Stimulated activated CD4-positive, alpha-beta T cell treated with anti-CD3 and anti-CD28 coated beads, Interleukin-12 subunit alpha, Interleukin-12 subunit beta, amount 100 ng/mL, for 48 hours (primary cell): ENCODE data around the gene SCOC.
A peak's percentile ranks its signal among the peaks of the same experiment; 100 is the strongest.

Experiments
- DNase-seq, 3 donors: peaks; one replicate each; pipeline ENCODE4 v3.0.0-alpha.2; 2020; ENCODE audit warnings: low read depth in 2 of 3, low spot score in 1 of 3

The SCOC gene

GRCh38 chr4:140373328-140374129 is at the start of gene SCOC:
SCOC (plus strand) TSS chr4:140373646; CDS start chr4:140379171, 5,525 bp downstream.
- peak; percentile 95 to 96 (median 96) for DNase-seq

- no peak for DNase-seq
Observed at GRCh38 chr4:140326395-140326993, 47.0 kb upstream of the SCOC start.

- DNase-seq = no peak
Observed at GRCh38 chr4:140330311-140330900, 43.0 kb upstream of the SCOC start.

GRCh38 chr4:140331245-140331644 is 42.2 kb upstream of the SCOC start:
- DNase-seq = no peak

- no peak for DNase-seq
Observed at GRCh38 chr4:140331876-140332275, 41.6 kb upstream of the SCOC start.

GRCh38 chr4:140332734-140333133 is 40.7 kb upstream of the SCOC start:
- no peak for DNase-seq

- no peak for DNase-seq
Observed at GRCh38 chr4:140333523-140333922, 39.9 kb upstream of the SCOC start.

GRCh38 chr4:140335076-140335475 is 38.4 kb upstream of the SCOC start:
- DNase-seq = no peak

GRCh38 chr4:140336730-140337129 is 36.7 kb upstream of the SCOC start:
- DNase-seq = no peak

GRCh38 chr4:140342620-140343019 is 30.8 kb upstream of the SCOC start:
- no peak for DNase-seq

GRCh38 chr4:140343303-140343702 is 30.1 kb upstream of the SCOC start:
- DNase-seq = no peak

GRCh38 chr4:140344101-140344500 is 29.3 kb upstream of the SCOC start:
- no peak for DNase-seq

GRCh38 chr4:140344621-140345020 is 28.8 kb upstream of the SCOC start:
- no peak for DNase-seq

GRCh38 chr4:140346136-140346535 is 27.3 kb upstream of the SCOC start:
- no peak for DNase-seq

- DNase-seq = no peak
Observed at GRCh38 chr4:140349816-140350215, 23.6 kb upstream of the SCOC start.

- no peak for DNase-seq
Observed at GRCh38 chr4:140351093-140352075, 22.1 kb upstream of the SCOC start.

- no peak for DNase-seq
Observed at GRCh38 chr4:140353786-140354185, 19.7 kb upstream of the SCOC start.

GRCh38 chr4:140355288-140355687 is 18.2 kb upstream of the SCOC start:
- DNase-seq = no peak

- DNase-seq = no peak
Observed at GRCh38 chr4:140357868-140358267, 15.6 kb upstream of the SCOC start.

- DNase-seq = no peak
Observed at GRCh38 chr4:140358281-140358680, 15.2 kb upstream of the SCOC start.
